Measurements from ENCODE around the gene FOXP3. TPM values are rescaled to one million over a fixed set of nuclear protein-coding genes. Genes with fewer than 3 reads are reported as not detected.

Gene FOXP3
- total RNA-seq, 1 experiment from 2014 or later, result 0.15 TPM

GRCh38 chrX:49226946-49227345 is 37.6 kb downstream of the FOXP3 start:
- no peaks in the 10 kb centered on the region for H3K27me3 ChIP-seq (ENCODE audit: insufficient read depth, low read length)
- BruUV-seq (replicated peaks), result no TSS peak
- CTCF ChIA-PET, result no interaction called here

More at GRCh38 chrX:49226946-49227345, 37.6 kb downstream of the FOXP3 start:
- H3K4me3 ChIP-seq (replicated peaks in 1 of 2; ENCODE audit: low read depth in 1 of 2, low read length in 2 of 2), result no peak overlapping the region
- POLR2A ChIA-PET, result interaction anchor here (0.9 kb wide), 1 partner anchor 36 kb away, joined by 3 read pairs; no protein-coding TSS in a partner anchor
- intact Hi-C loops (cut with micrococcal nuclease), result no loop called here
- H3K27ac ChIP-seq (ENCODE audit: low read depth, low read length), result no peak overlapping the region
- H4K20me1 ChIP-seq (ENCODE audit: insufficient read depth), result no peaks in the 10 kb centered on the region
- no peaks in the 10 kb centered on the region for H3K4me1 ChIP-seq (ENCODE audit: control insufficient read depth in 1 of 2, insufficient read depth in 2 of 2, low read length in 2 of 2)
- H3K9me2 ChIP-seq (ENCODE audit: insufficient read depth), result no peaks in the 10 kb centered on the region
- DNase-seq (ENCODE audit: low read depth, low spot score) (no peak), ATAC-seq (no peak)
- H3K4me2 ChIP-seq (ENCODE audit: low read length), result no peak overlapping the region
- TF ChIP-seq FOSL1 (IDR thresholded peaks at IDR 0.05; ENCODE audit: low read depth) (no peak), CTCF (IDR thresholded peaks at IDR 0.05 in 2 of 3, conservative IDR thresholded peaks at IDR 0.05 in 1 of 3; ENCODE audit: borderline replicate concordance in 1 of 3, insufficient read depth in 1 of 3, low read depth in 2 of 3, low read length in 2 of 3) (no peak), JUND (IDR thresholded peaks at IDR 0.05) (no peak), ZBTB33 (IDR thresholded peaks at IDR 0.05; ENCODE audit: extremely low read depth, insufficient replicate concordance, low read length) (no peak), ATF3 (IDR thresholded peaks at IDR 0.05) (no peak), ZNF274 (IDR thresholded peaks at IDR 0.05; ENCODE audit: low read depth, low read length) (no peak), ELF1 (IDR thresholded peaks at IDR 0.05; ENCODE audit: borderline replicate concordance, low read depth) (no peak), TCF7L2 (IDR thresholded peaks at IDR 0.05; ENCODE audit: borderline replicate concordance, extremely low read depth, insufficient read depth, insufficient read length) (no peak), ZFX (IDR thresholded peaks at IDR 0.05) (no peak), YY1 (IDR thresholded peaks at IDR 0.05; ENCODE audit: extremely low read depth, insufficient replicate concordance, low read depth, low read length) (no peak)
- TF ChIP-seq, protein P1, sequence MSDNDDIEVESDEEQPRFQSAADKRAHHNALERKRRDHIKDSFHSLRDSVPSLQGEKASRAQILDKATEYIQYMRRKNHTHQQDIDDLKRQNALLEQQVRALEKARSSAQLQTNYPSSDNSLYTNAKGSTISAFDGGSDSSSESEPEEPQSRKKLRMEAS (IDR thresholded peaks at IDR 0.05), result no peak
- no peak overlapping the region for H2AFZ ChIP-seq (ENCODE audit: low read depth, low read length, poor library complexity, severe bottlenecking)
- no peaks in the 10 kb centered on the region for H3K36me3 ChIP-seq (ENCODE audit: control insufficient read depth in 1 of 2, insufficient read depth in 2 of 2, low read length in 2 of 2)
- H3K79me2 ChIP-seq (ENCODE audit: insufficient read depth, low read length), result no peaks in the 10 kb centered on the region
- RAD21 ChIA-PET (ENCODE audit: low non-redundant PET in 1 of 2, low total read pairs in 2 of 2, uncharacterized antibody in 2 of 2, unreplicated experiment in 2 of 2), result no interaction called here
- H3K9ac ChIP-seq (ENCODE audit: low read length), result no peak overlapping the region
- no peaks in the 10 kb centered on the region for H3K9me3 ChIP-seq (ENCODE audit: control insufficient read depth in 1 of 2, insufficient read depth in 1 of 2, low read depth in 1 of 2, low read length in 2 of 2)

All from HCT116 (cell line).